ENCODE measurements around the gene TEP1. TPM values are rescaled to one million over a fixed set of nuclear protein-coding genes. Genes with fewer than 3 reads are reported as not detected.
A peak's percentile ranks its signal among the peaks of the same experiment; 100 is the strongest.

TEP1 gene
- total and polyA plus RNA-seq, 10 of the 15 experiments (the other 5 are each of a cell fraction or from before 2014, with no cell fraction given), result 3.3 to 29.7 (median 16.8) TPM

DNA sequence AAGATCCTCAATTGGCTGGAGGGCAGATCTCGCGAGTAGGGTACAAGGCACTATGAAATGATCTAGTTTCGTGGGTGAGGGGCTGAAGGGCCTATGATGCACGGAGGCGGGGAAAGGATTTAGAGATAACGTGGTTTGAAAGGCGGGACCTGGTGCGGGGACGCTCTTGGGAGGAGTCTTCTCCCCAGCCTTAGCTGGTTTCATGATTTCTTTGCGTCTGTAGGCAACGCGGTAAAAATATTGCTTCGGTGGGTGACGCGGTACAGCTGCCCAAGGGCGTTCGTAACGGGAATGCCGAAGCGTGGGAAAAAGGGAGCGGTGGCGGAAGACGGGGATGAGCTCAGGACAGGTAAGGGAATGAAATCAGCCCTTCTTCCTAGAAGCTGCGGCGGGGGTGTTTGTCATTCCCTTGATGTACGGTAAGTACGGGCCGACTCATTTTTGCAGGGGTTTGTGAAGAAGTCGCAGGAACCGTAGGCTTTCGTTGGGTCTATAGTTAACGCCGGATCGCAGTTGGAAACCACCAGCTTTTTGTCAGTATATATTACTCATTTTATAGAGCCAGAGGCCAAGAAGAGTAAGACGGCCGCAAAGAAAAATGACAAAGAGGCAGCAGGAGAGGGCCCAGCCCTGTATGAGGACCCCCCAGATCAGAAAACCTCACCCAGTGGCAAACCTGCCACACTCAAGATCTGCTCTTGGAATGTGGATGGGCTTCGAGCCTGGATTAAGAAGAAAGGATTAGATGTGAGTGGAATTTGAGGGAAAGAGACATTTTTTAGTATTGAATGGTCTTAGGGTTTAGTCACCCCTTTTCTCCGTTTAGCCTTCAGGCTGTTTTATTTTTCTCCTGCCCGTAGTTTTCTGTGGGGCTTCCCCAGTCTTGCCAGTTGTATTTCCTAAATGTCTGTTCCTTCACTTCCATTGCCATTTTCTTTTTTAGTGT, 42.3 kb upstream of the TEP1 start (continued):
- TF ChIP-seq, protein P1, sequence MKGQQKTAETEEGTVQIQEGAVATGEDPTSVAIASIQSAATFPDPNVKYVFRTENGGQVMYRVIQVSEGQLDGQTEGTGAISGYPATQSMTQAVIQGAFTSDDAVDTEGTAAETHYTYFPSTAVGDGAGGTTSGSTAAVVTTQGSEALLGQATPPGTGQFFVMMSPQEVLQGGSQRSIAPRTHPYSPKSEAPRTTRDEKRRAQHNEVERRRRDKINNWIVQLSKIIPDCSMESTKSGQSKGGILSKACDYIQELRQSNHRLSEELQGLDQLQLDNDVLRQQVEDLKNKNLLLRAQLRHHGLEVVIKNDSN (IDR thresholded peaks at IDR 0.05; ENCODE audit: borderline replicate concordance, extremely low read length, insufficient read depth, low read depth, low read length), result no peak
- TF ChIP-seq, protein P2, sequence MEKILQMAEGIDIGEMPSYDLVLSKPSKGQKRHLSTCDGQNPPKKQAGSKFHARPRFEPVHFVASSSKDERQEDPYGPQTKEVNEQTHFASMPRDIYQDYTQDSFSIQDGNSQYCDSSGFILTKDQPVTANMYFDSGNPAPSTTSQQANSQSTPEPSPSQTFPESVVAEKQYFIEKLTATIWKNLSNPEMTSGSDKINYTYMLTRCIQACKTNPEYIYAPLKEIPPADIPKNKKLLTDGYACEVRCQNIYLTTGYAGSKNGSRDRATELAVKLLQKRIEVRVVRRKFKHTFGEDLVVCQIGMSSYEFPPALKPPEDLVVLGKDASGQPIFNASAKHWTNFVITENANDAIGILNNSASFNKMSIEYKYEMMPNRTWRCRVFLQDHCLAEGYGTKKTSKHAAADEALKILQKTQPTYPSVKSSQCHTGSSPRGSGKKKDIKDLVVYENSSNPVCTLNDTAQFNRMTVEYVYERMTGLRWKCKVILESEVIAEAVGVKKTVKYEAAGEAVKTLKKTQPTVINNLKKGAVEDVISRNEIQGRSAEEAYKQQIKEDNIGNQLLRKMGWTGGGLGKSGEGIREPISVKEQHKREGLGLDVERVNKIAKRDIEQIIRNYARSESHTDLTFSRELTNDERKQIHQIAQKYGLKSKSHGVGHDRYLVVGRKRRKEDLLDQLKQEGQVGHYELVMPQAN (conservative IDR thresholded peaks at IDR 0.05), result peak; percentile 84; the same call in 1 of the 2 replicates
- TF ChIP-seq, protein P3, sequence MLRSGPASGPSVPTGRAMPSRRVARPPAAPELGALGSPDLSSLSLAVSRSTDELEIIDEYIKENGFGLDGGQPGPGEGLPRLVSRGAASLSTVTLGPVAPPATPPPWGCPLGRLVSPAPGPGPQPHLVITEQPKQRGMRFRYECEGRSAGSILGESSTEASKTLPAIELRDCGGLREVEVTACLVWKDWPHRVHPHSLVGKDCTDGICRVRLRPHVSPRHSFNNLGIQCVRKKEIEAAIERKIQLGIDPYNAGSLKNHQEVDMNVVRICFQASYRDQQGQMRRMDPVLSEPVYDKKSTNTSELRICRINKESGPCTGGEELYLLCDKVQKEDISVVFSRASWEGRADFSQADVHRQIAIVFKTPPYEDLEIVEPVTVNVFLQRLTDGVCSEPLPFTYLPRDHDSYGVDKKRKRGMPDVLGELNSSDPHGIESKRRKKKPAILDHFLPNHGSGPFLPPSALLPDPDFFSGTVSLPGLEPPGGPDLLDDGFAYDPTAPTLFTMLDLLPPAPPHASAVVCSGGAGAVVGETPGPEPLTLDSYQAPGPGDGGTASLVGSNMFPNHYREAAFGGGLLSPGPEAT (IDR thresholded peaks at IDR 0.05; ENCODE audit: low read depth), result no peak
- TF ChIP-seq POLR2AphosphoS5 (IDR thresholded peaks at IDR 0.05; ENCODE audit: low read length) (peak; percentile 54), SMAD1 (IDR thresholded peaks at IDR 0.05; ENCODE audit: low read depth, partially characterized antibody) (peak; percentile 63), BMI1 (IDR thresholded peaks at IDR 0.05; ENCODE audit: borderline replicate concordance) (no peak), CREB1 (IDR thresholded peaks at IDR 0.05; ENCODE audit: low read depth) (peak; percentile 54; the same call in 1 of the 2 replicates), RB1 (IDR thresholded peaks at IDR 0.05; ENCODE audit: borderline replicate concordance) (no peak), MYB (IDR thresholded peaks at IDR 0.05; ENCODE audit: borderline replicate concordance, low read depth, low read length) (no peak), WRNIP1 (IDR thresholded peaks at IDR 0.05; ENCODE audit: borderline replicate concordance, low read depth, low read length) (no peak), SP1 (IDR thresholded peaks at IDR 0.05; ENCODE audit: low read depth, low read length) (no peak), FOS (IDR thresholded peaks at IDR 0.05; ENCODE audit: borderline replicate concordance, extremely low read depth, insufficient read length) (no peak), RUNX3 (IDR thresholded peaks at IDR 0.05; ENCODE audit: low read length) (peak; percentile 33; the same call in 1 of the 2 replicates), SIN3A (IDR thresholded peaks at IDR 0.05; ENCODE audit: low read depth, low read length) (no peak), IRF4 (IDR thresholded peaks at IDR 0.05; ENCODE audit: low read depth, low read length) (no peak; the same call in 1 of the 2 replicates), NFXL1 (IDR thresholded peaks at IDR 0.05; ENCODE audit: borderline replicate concordance) (no peak), NR2C2 (IDR thresholded peaks at IDR 0.05; ENCODE audit: borderline replicate concordance, control insufficient read depth, insufficient read length, low read depth) (no peak), ZNF24 (IDR thresholded peaks at IDR 0.05) (no peak), TCF3 (IDR thresholded peaks at IDR 0.05; ENCODE audit: borderline replicate concordance, insufficient read depth, low read depth, low read length) (0 out of 2 replicates have a peak, but pooled peaks have one; percentile 18), SIX5 (IDR thresholded peaks at IDR 0.05; ENCODE audit: low read depth, low read length, severe bottlenecking) (no peak), ZBED1 (IDR thresholded peaks at IDR 0.05; ENCODE audit: borderline replicate concordance) (peak; percentile 15; the same call in 1 of the 2 replicates), KAT2A (conservative IDR thresholded peaks at IDR 0.05; ENCODE audit: control insufficient read depth, low read depth, low read length) (no peak), NFIC (IDR thresholded peaks at IDR 0.05; ENCODE audit: low read depth, low read length) (no peak), MEF2A (IDR thresholded peaks at IDR 0.05; ENCODE audit: insufficient read depth, low read depth, low read length) (no peak)
- TF ChIP-seq, protein P4, sequence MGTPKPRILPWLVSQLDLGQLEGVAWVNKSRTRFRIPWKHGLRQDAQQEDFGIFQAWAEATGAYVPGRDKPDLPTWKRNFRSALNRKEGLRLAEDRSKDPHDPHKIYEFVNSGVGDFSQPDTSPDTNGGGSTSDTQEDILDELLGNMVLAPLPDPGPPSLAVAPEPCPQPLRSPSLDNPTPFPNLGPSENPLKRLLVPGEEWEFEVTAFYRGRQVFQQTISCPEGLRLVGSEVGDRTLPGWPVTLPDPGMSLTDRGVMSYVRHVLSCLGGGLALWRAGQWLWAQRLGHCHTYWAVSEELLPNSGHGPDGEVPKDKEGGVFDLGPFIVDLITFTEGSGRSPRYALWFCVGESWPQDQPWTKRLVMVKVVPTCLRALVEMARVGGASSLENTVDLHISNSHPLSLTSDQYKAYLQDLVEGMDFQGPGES (IDR thresholded peaks at IDR 0.05), result no peak
